OCI-LY1 (cell line): ENCODE measurements around the gene TMIGD3.

Experiments used
- EZH2 ChIP-seq: fragments of 200-600 bp; sonication (generic), shearing (Covaris generic); IDR thresholded peaks from 2 replicates; pipeline ENCODE4 v1.8.0; 2017; ENCODE audit warnings: borderline replicate concordance, mixed run types, mild to moderate bottlenecking, antibody characterized with exemption, low read length, moderate library complexity, mixed read lengths
- TF ChIP-seq, protein P1 (sequence below): fragments of 200-600 bp; sonication (generic), shearing (Covaris generic); IDR thresholded peaks from 2 replicates; pipeline ENCODE4 v1.5.1; 2017; ENCODE audit warnings: mild to moderate bottlenecking, antibody characterized with exemption, low read length, moderate library complexity, mixed read lengths

DNA sequence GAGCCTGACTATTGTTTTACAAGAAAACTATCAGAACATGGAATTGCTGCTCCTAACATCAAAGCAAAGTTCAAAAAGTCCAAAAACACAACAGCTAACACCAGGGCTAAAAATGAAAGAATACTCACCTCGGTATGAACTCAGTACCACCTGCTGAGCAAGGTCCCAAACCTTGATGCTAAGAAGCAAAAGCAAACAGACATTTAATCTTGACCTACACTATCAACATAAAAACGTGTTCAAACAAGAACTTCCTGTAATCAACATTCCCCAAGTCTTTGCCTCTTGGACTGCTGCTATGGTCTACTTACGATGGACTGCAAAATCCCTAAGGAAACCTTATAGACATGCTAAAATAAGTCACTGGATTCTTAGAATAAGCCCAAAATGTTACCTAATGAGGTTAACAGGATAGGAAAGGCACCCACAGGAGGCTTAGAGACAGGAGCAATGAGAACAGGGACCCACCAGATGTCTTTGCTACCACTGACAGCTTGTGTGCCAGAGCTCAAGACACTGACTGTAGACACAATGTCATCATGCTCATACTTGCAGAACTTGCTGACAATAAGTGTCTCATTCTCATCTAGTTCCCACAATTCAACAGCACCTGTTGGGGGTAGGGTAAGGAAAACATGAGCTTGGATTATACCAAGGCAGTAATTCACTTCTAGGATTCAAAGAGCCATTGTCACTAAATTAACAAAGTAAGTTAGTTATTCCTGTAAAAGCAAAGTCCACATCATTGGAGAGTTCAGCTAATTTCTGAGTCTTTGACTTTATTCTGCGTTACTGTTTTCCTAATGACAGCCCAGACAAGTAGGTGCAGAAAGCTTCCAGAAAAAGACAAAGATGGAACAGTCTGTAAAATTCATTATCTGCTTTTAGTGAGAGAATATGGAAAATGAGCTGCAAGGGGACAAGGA, 56.2 kb downstream of the TMIGD3 start:
- TF ChIP-seq, protein P1, sequence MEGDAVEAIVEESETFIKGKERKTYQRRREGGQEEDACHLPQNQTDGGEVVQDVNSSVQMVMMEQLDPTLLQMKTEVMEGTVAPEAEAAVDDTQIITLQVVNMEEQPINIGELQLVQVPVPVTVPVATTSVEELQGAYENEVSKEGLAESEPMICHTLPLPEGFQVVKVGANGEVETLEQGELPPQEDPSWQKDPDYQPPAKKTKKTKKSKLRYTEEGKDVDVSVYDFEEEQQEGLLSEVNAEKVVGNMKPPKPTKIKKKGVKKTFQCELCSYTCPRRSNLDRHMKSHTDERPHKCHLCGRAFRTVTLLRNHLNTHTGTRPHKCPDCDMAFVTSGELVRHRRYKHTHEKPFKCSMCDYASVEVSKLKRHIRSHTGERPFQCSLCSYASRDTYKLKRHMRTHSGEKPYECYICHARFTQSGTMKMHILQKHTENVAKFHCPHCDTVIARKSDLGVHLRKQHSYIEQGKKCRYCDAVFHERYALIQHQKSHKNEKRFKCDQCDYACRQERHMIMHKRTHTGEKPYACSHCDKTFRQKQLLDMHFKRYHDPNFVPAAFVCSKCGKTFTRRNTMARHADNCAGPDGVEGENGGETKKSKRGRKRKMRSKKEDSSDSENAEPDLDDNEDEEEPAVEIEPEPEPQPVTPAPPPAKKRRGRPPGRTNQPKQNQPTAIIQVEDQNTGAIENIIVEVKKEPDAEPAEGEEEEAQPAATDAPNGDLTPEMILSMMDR = no peak
- no peak for TF ChIP-seq EZH2
